GM19328 (cell line): Measurements from ENCODE around the gene SAMD4A.

Source experiments
- ATAC-seq: cut with Tn5 transposase; IDR thresholded peaks from one replicate; pipeline ENCODE4 v1.9.1; 2021; ENCODE audit warnings: mild to moderate bottlenecking, moderate library complexity; ENCODE audit not compliant: unreplicated experiment

SAMD4A gene

DNA sequence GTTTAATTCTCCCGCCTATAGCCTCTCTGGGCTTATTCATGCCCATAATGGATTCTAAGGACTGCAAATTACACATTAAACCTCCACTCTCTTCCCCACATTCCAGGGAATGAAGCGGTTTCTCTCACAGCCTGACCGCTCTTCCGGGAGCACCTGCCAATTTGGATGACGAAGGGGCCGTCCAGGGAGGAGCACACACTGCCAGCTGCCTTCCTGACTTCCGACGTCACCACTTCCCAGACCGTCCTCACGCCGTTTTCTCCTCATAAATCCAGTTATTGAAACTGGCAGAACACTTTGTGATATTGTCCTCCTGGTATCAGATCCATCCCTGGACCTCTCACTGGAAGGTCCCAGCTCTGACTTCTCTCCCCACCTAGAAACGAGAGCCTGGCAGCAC, 248.1 kb downstream of the SAMD4A start:
- no peak for ATAC-seq

GRCh38 chr14:54815515-54815914, 248.6 kb downstream of the SAMD4A start:
- ATAC-seq = no peak

- no peak for ATAC-seq
Observed at GRCh38 chr14:54816450-54816849, 249.5 kb downstream of the SAMD4A start.

DNA sequence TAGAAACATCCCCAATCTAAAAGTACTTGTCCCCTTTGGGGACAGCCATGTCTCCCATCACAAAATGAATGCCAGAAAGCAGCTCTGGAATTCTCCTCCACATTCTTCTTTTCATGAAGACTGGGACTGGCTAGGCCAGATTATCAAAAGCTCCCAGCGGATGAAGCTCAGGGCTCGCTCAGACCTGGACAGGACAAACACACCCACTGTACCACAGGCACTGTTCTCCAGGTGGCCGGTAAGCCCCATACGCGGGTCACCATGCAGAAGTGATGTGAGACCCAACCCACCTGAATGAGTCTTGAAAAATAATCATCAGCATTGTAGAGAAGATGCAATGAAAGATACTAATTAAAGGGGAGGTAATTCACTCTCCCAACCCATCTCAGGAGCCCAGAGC, 250.6 kb downstream of the SAMD4A start:
- no peak for ATAC-seq

DNA sequence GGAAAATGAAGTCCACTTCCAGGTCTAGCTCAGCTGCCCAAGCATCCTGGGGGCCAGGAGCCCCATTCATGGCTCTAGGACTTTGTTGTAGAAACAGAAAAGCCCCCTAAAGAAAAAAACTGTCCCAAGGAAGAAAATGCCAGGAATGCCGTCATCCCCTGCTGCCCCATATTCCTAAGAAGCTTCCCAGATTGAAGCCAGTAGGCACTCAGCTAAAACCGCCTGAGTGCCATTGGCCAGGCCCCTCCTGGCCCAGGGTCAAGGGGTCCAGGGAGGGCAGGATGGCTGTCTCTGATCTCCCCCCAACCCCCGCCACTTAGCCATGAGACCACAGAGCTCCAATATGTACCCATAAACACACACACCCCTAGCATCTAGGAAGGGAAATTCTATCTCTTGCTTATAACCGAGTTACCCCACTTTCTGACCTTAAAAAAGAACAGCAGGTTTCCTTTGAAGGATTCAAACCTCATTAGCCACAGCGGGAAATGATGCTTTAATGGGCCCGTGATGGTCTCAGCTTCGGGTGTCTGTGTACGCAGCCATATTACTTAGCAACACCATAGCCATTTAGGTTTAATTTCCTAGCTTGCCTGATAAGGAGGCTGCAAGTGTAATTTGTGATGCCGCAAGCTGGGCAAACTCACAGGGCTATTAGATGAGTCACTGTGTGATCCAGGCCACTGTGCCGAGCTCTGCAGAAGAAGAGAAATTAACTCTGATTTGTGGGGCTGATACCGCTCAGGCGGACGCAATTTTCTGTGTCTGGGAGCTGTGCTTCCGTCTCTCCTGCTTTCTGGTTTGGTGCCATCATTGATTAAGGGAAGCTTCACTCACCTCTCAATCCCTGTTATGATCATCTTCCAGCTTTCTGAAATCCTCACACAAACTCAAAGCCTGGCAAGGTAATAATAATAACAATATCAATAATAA, 251.5 kb downstream of the SAMD4A start:
- no peak for ATAC-seq

- no peak for ATAC-seq
Observed at GRCh38 chr14:54822685-54823084, 255.8 kb downstream of the SAMD4A start.

- ATAC-seq = no peak
Observed at GRCh38 chr14:54823757-54824549, 257.0 kb downstream of the SAMD4A start.

- ATAC-seq = no peak
Observed at GRCh38 chr14:54828037-54828436, 261.1 kb downstream of the SAMD4A start.

DNA sequence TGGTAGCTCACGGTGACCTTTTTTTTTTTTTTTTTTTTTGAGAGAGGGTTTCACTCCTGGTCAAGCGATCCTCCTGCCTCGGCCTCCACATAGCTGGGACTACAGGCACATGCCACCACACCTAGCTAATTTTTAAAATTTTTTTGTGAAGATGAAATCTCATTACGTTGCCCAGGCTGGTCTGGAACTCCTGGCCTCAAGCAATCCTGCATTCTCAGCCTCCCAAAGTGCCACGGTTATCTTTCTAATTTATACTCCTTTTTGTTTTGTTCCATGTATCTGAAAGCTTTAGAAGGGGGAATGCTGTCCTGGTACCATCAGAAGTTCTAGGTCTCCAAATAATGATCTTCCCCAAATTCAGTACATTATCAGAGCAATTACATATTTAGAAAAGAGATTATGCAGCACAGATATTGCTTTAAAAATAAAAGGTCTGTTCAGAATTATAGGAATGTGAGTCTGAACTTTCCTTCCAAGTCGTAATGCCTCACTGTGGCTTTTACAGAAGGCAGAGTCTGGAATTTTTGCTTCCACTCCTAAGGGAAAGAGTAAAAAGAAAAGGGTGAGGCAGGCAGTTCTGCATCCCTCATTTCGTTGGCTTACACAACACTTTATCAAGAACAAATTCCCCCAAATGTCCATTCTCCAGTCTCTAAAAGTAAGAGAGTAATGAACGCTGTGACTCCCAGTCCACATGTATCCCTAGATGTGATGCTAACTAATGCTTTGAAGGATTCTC, 262.7 kb downstream of the SAMD4A start:
- no peak for ATAC-seq

DNA sequence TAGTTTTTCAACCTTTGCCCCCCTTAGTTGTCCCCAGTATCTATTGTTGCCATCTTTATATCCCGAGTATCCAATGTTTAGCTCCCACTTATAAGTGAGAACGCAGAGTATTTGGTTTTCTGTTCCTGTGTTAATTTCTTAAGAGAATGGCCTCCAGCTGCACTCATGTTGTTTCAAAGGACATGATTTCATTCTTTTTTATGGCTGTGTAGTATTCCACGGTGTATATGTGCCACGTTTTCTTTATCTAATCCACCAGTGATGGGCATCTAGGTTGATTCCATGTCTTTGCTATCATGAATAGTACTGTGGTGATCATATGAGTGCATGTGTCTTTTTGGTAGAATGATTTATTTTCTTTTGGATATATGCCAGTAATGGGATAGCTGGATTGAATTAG, 263.7 kb downstream of the SAMD4A start:
- no peak for ATAC-seq

GRCh38 chr14:54834081-54834480, 267.2 kb downstream of the SAMD4A start:
- no peak for ATAC-seq

- no peak for ATAC-seq
Observed at GRCh38 chr14:54834727-54835126, 267.8 kb downstream of the SAMD4A start.

GRCh38 chr14:54836231-54836630, 269.3 kb downstream of the SAMD4A start:
- ATAC-seq = no peak

DNA sequence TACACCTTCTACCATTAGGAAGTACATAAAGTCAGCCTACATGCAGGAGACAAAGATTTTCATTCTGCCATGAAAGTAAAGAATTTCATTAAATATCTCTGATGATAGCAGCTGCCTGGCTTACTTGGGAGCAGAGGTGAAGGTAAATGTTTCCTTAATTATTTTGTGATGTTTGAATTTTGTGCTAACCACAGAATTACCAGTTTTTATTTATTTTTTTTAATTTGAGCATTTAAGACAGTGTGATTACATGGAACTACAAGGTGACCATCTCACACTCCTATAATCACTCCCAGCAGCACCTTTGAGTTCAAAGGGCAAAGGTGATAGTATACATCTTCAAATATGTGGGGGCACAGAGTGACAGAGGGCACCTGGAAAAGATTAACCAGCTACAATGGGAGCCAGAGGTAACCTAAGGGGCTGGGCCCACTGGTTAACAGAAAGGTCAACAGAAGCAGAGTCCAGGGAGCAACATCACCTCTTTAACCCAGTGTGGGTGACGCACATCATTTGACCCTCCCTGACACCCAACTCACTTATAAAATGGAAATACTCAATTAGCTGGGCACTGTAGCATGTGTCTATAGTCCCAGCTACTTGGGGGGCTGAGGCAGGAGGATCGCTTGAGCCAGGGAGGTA, 270.7 kb downstream of the SAMD4A start:
- no peak for ATAC-seq

- ATAC-seq = no peak
Observed at GRCh38 chr14:54838931-54839512, 272.1 kb downstream of the SAMD4A start.

DNA sequence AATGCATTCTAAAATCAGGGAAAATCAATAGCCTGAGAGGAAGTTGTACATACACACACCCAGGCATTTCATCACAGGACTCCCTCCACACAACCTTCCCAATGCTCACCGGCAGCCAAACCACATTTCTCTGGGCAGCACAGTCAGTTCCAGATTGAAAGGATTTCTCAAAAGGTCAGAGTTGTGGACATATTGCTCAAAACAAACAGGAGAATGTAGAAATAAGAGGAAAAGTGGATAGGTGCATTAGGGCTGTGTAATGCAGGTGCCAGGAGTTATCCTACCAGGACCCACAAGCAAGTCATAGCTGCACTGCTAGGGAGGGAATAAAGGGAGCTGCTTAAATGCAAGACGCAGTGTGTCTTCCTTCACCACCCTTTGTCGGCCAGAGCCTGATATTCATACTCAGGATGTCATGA, 272.8 kb downstream of the SAMD4A start:
- ATAC-seq = no peak

GRCh38 chr14:54840336-54840735, 273.4 kb downstream of the SAMD4A start:
- ATAC-seq = no peak

GRCh38 chr14:54840798-54841197, 273.9 kb downstream of the SAMD4A start:
- no peak for ATAC-seq
